ENCODE measurements around the gene TXLNA.

DNA sequence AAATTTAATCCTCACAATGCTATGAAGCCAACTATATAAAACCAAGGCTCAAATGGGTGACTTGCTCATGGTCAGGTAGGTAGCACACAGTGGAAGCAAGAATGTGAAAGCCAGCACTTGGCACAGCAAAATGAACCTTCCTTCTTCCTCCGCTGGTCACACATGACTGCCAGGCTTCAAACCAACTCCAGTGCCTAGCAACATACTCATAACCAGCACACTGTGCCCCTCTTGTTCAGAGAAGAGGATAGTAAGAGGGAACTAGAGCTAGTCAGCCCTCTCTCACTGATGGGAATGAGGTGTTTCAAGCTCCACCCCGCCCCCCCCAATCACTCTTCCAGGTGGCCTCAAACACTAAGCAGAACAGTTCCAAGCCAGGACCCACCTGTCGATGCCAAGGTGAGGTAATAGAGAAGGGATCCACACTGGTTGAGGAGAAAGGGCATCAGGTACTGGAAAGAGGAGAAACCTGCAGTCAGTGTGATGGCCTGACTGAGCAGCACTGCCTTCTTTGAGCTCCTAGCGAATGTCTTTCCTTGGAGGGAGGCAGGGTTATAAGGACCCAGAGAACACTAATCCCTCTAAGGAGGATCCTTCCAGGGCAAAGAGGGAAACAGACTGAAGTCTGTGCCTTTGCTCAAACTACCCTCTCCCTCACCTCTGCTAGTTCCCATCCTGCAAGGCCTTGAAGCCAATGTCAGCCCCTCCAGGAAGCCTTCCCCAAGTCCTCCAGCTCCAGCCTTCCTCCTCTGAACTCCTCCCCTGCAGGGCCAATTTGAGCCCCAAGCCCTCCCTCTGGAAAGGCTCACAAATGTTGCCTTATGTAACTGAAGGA lies 41.5 kb downstream of the TXLNA start:
- TF ChIP-seq, protein P1, sequence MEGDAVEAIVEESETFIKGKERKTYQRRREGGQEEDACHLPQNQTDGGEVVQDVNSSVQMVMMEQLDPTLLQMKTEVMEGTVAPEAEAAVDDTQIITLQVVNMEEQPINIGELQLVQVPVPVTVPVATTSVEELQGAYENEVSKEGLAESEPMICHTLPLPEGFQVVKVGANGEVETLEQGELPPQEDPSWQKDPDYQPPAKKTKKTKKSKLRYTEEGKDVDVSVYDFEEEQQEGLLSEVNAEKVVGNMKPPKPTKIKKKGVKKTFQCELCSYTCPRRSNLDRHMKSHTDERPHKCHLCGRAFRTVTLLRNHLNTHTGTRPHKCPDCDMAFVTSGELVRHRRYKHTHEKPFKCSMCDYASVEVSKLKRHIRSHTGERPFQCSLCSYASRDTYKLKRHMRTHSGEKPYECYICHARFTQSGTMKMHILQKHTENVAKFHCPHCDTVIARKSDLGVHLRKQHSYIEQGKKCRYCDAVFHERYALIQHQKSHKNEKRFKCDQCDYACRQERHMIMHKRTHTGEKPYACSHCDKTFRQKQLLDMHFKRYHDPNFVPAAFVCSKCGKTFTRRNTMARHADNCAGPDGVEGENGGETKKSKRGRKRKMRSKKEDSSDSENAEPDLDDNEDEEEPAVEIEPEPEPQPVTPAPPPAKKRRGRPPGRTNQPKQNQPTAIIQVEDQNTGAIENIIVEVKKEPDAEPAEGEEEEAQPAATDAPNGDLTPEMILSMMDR (IDR thresholded peaks at IDR 0.05), result no peak
- TF ChIP-seq POLR2AphosphoS5 (IDR thresholded peaks at IDR 0.05) (no peak), POLR2A (IDR thresholded peaks at IDR 0.05) (no peak)
